HCT116 (cell line): ENCODE measurements around the gene EYA2. TPM values are rescaled to one million over a fixed set of nuclear protein-coding genes. Genes with fewer than 3 reads are reported as not detected.

ENCODE experiments used
- ATAC-seq: fragments of 200-7000 bp; cut with Tn5 transposase; 2 replicates; pipeline ENCODE4 v1.9.1; 2020; ENCODE audit warnings: mild to moderate bottlenecking, moderate library complexity
- BruUV-seq: library from RNA; stranded (reverse); fragments of 400-500 nt; replicated peaks from 2 replicates; lab custom pipeline; 2021; lab: Mats Ljungman, UMichigan
- CTCF ChIA-PET: fragments of 300-600 bp; sonication (Branson Sonifier 250); formaldehyde crosslinking; loops from one replicate; lab custom pipeline; 2021; ENCODE audit warnings: antibody characterized with exemption; lab: Charles Lee
- POLR2A ChIA-PET: fragments of 300-600, 350-600 bp; sonication (Branson Sonifier 250); formaldehyde crosslinking; loops from one replicate; lab custom pipeline; 2021; ENCODE audit warnings: antibody characterized with exemption; lab: Charles Lee
- RAD21 ChIA-PET, 2 experiments: fragments of 300-600 bp; sonication (Branson Sonifier 250); formaldehyde crosslinking; loops; one replicate each; lab custom pipeline; 2023; ENCODE audit warnings: low total read pairs in 2 of 2; ENCODE audit not compliant: uncharacterized antibody in 2 of 2, unreplicated experiment in 2 of 2, low non-redundant PET in 1 of 2; lab: Charles Lee
- DNase-seq: peaks from one replicate; pipeline ENCODE4 v3.0.0-alpha.2; 2010; ENCODE audit warnings: low read depth, low spot score
- H2AFZ ChIP-seq: fragments of 200-600 bp; shearing (Covaris generic), sonication (generic); 2 replicates; pipeline ENCODE4 v1.6.1; 2017; ENCODE audit warnings: low read depth, mixed run types, mixed read lengths, antibody characterized with exemption, low read length; ENCODE audit not compliant: poor library complexity, severe bottlenecking
- H3K27ac ChIP-seq: 2 replicates; pipeline ENCODE4 v1.5.1; 2012; ENCODE audit warnings: low read depth, low read length
- H3K27me3 ChIP-seq: fragments of 200-600 bp; sonication (generic); 2 replicates; pipeline ENCODE4 v1.6.1; 2016; ENCODE audit warnings: mixed run types, low read length, mixed read lengths; ENCODE audit not compliant: insufficient read depth
- H3K36me3 ChIP-seq, 2 experiments: fragments of 200-500 bp in 1 of 2; fragments of 200-600 bp in 1 of 2; sonication (Bioruptor generic) in 1 of 2; sonication (generic) in 1 of 2; 2 replicates each; pipeline versions ENCODE4 v1.5.1 to v1.6.1; 2014 to 2016; ENCODE audit warnings: low read length in 2 of 2, inconsistent platforms in 1 of 2, mixed read lengths in 1 of 2, mixed run types in 1 of 2; ENCODE audit not compliant: insufficient read depth in 2 of 2, control insufficient read depth in 1 of 2
- H3K4me1 ChIP-seq, 2 experiments: fragments of 200-600 bp in 1 of 2; sonication (generic) in 1 of 2; 2 replicates each; pipeline versions ENCODE4 v1.5.1 to v1.6.1; 2012 to 2017; ENCODE audit warnings: low read length in 2 of 2, inconsistent platforms in 1 of 2, mild to moderate bottlenecking in 1 of 2, mixed read lengths in 1 of 2, mixed run types in 1 of 2, moderate library complexity in 1 of 2; ENCODE audit not compliant: insufficient read depth in 2 of 2, control insufficient read depth in 1 of 2
- H3K4me2 ChIP-seq: fragments of 200-600 bp; sonication (generic); 2 replicates; pipeline ENCODE4 v1.6.1; 2017; ENCODE audit warnings: mixed run types, low read length, mixed read lengths
- H3K4me3 ChIP-seq, 2 experiments: fragments of 200-600 bp in 1 of 2; sonication (generic) in 1 of 2; replicated peaks in 1 of 2; 2 replicates each; pipeline ENCODE4 v1.5.1; 2011 to 2016; ENCODE audit warnings: low read length in 2 of 2, control low read depth in 1 of 2, low read depth in 1 of 2, mild to moderate bottlenecking in 1 of 2, mixed read lengths in 1 of 2, mixed run types in 1 of 2
- H3K79me2 ChIP-seq: fragments of 200-600 bp; sonication (generic); 2 replicates; pipeline ENCODE4 v1.6.1; 2017; ENCODE audit warnings: mild to moderate bottlenecking, mixed run types, low read length, moderate library complexity, mixed read lengths; ENCODE audit not compliant: insufficient read depth
- H3K9ac ChIP-seq: fragments of 200-600 bp; sonication (generic); 2 replicates; pipeline ENCODE4 v1.6.1; 2016; ENCODE audit warnings: low read length, mixed read lengths
- H3K9me2 ChIP-seq: fragments of 200-600 bp; sonication (generic), shearing (Covaris generic); 2 replicates; pipeline ENCODE4 v1.6.1; 2017; ENCODE audit warnings: mixed run types, mild to moderate bottlenecking, moderate library complexity; ENCODE audit not compliant: insufficient read depth
- H3K9me3 ChIP-seq, 2 experiments: fragments of 200-500 bp in 1 of 2; fragments of 200-600 bp in 1 of 2; sonication (Bioruptor generic) in 1 of 2; sonication (generic) in 1 of 2; 2 replicates each; pipeline ENCODE4 v1.6.1; 2014 to 2017; ENCODE audit warnings: low read length in 2 of 2, mixed read lengths in 2 of 2, inconsistent platforms in 1 of 2, low read depth in 1 of 2, mild to moderate bottlenecking in 1 of 2, mixed run types in 1 of 2, moderate library complexity in 1 of 2; ENCODE audit not compliant: control insufficient read depth in 1 of 2, insufficient read depth in 1 of 2
- H4K20me1 ChIP-seq: fragments of 200-600 bp; sonication (generic), shearing (Covaris generic); 2 replicates; pipeline ENCODE4 v1.6.1; 2017; ENCODE audit warnings: mixed run types, mild to moderate bottlenecking, moderate library complexity; ENCODE audit not compliant: insufficient read depth
- CEBPB ChIP-seq: IDR thresholded peaks from 2 replicates; pipeline ENCODE4 v1.6.1; 2012; ENCODE audit warnings: low read depth
- EGR1 ChIP-seq: IDR thresholded peaks from 2 replicates; pipeline ENCODE4 v1.6.1; 2012; ENCODE audit warnings: low read depth
- ELF1 ChIP-seq: IDR thresholded peaks from 2 replicates; pipeline ENCODE4 v1.6.1; 2012; ENCODE audit warnings: low read depth, borderline replicate concordance
- EZH2phosphoT487 ChIP-seq: fragments of 200-600 bp; IDR thresholded peaks from 2 replicates; pipeline ENCODE4 v1.6.1; 2018; ENCODE audit warnings: antibody characterized with exemption, borderline replicate concordance
- FOSL1 ChIP-seq: IDR thresholded peaks from 2 replicates; pipeline ENCODE4 v1.6.1; 2012; ENCODE audit warnings: low read depth
- JUND ChIP-seq: IDR thresholded peaks from 2 replicates; pipeline ENCODE4 v1.6.1; 2012
- POLR2A ChIP-seq: IDR thresholded peaks from 2 replicates; pipeline ENCODE4 v1.7.0; 2011; ENCODE audit warnings: borderline replicate concordance; ENCODE audit not compliant: insufficient read depth, insufficient read length; ENCODE audit errors: extremely low read depth
- SIN3A ChIP-seq: IDR thresholded peaks from 2 replicates; pipeline ENCODE4 v1.6.1; 2012; ENCODE audit warnings: low read depth
- SP1 ChIP-seq: IDR thresholded peaks from 2 replicates; pipeline ENCODE4 v1.6.1; 2012; ENCODE audit warnings: low read depth
- SRF ChIP-seq: IDR thresholded peaks from 2 replicates; pipeline ENCODE4 v1.6.1; 2012; ENCODE audit warnings: low read depth
- TCF7L2 ChIP-seq: IDR thresholded peaks from 2 replicates; pipeline ENCODE4 v1.7.0; 2011; ENCODE audit warnings: borderline replicate concordance, inconsistent platforms; ENCODE audit not compliant: insufficient read depth, insufficient read length; ENCODE audit errors: extremely low read depth
- ZFX ChIP-seq: fragments of 450-650 bp; IDR thresholded peaks from 2 replicates; pipeline ENCODE4 v1.6.1; 2017
- ZNF274 ChIP-seq: fragments of 200-500 bp; sonication (Bioruptor generic); IDR thresholded peaks from 2 replicates; pipeline ENCODE4 v1.6.1; 2014; ENCODE audit warnings: mild to moderate bottlenecking, low read depth, low read length, inconsistent platforms
- intact Hi-C: fragments of 100-400 bp; cut with micrococcal nuclease; formaldehyde crosslinking; loops from 2 replicates; pipeline ENCODE4 v1.10.0; 2022
- total RNA-seq: library from RNA; stranded (reverse); gene quantifications from one replicate; pipeline ENCODE4 v1.2.1, GENCODE V29; 2021; ENCODE audit not compliant: unreplicated experiment
- TF ChIP-seq, protein P1 (sequence below): IDR thresholded peaks from 2 replicates; pipeline ENCODE4 v1.6.1; 2012
- TF ChIP-seq, protein P2 (sequence below): IDR thresholded peaks from 2 replicates; pipeline ENCODE4 v1.6.1; 2012
- TF ChIP-seq, protein P3 (sequence below), 3 experiments: fragments of 200-600 bp in 1 of 3; sonication (generic) in 1 of 3; IDR thresholded peaks in 2 of 3; conservative IDR thresholded peaks in 1 of 3; 2 replicates each; pipeline ENCODE4 v1.5.1; 2012 to 2017; ENCODE audit warnings: low read depth in 2 of 3, low read length in 2 of 3, antibody characterized with exemption in 1 of 3, borderline replicate concordance in 1 of 3, control low read depth in 1 of 3, mild to moderate bottlenecking in 1 of 3, mixed read lengths in 1 of 3, mixed run types in 1 of 3, moderate library complexity in 1 of 3; ENCODE audit not compliant: insufficient read depth in 1 of 3
- TF ChIP-seq, protein P4 (sequence below): IDR thresholded peaks from 2 replicates; pipeline ENCODE4 v1.6.1; 2012; ENCODE audit warnings: low read depth

Gene EYA2
- total RNA-seq, 1 experiment from 2014 or later: not detected

DNA sequence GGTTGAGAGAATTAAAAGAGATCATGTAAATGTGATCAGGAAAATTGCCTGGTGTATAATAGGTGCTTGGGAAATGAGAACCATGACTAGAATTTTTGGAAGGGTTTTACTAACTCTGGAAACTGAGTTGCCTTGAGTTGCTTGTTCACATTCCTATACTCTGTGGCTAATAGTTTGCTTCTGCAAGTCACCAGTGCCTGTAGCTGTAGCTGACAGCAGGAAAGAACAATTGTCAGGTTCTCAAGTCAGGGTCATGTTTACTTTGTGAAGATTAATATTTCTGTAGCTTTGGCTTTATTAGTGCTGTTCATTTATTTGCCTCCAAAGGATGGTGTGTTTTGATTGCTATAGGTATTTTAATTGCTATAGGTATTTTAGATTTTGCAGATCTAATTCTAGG lies 86.5 kb downstream of the EYA2 start:
- Histone ChIP-seq H4K20me1 (no peaks in the 10 kb centered on the region), H2AFZ (no peak overlapping the region), H3K27ac (no peak overlapping the region), H3K79me2 (no peaks in the 10 kb centered on the region), H3K4me2 (no peak overlapping the region), H3K9ac (no peak overlapping the region), H3K9me2 (no peaks in the 10 kb centered on the region), H3K36me3 (no peaks in the 10 kb centered on the region), H3K9me3 (no peaks in the 10 kb centered on the region), H3K4me1 (no peaks in the 10 kb centered on the region), H3K27me3 (0 out of 2 replicates have a peak, but pooled peaks cover 5% of the 10 kb centered on the region), H3K4me3 (no peak overlapping the region)
- TF ChIP-seq EZH2phosphoT487 (no peak), FOSL1 (no peak), ZNF274 (no peak), ZFX (no peak), SIN3A (no peak), SRF (no peak), JUND (no peak), SP1 (no peak), CEBPB (no peak)
- TF ChIP-seq, protein P1, sequence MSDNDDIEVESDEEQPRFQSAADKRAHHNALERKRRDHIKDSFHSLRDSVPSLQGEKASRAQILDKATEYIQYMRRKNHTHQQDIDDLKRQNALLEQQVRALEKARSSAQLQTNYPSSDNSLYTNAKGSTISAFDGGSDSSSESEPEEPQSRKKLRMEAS: no peak
- ChIA-PET CTCF (no interaction called here), RAD21 (no interaction called here), POLR2A (no interaction called here)
- no TSS peak for BruUV-seq
- intact Hi-C loops: no loop called here
- ATAC-seq: no peak
- DNase-seq: no peak

DNA sequence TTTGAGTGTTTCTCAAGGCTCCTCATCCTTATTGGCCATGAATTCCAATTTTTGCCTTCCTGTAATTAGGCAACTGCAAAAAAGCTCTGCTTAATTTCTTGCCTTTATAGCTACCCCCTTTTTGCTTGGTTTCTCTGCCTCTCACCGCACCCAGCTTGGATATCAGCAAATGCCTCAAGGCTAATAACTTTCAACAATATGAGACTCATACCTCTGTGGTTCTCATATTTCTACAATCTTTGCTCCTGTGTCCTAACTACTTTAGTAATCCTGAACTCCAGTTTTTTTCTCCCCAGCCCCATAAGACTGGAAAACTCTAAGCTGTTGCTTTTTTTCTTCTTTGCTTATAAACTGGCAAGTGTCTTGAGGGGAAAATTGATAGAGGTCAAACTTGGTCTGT lies 88.8 kb downstream of the EYA2 start:
- BruUV-seq: no TSS peak
- ATAC-seq (no peak), DNase-seq (no peak)
- ChIA-PET POLR2A (no interaction called here), RAD21 (no interaction called here), CTCF (no interaction called here)
- Histone ChIP-seq H3K4me3 (no peak overlapping the region), H3K4me1 (no peaks in the 10 kb centered on the region), H3K9me2 (no peaks in the 10 kb centered on the region), H3K79me2 (no peaks in the 10 kb centered on the region), H2AFZ (no peak overlapping the region), H4K20me1 (no peaks in the 10 kb centered on the region), H3K9me3 (no peaks in the 10 kb centered on the region), H3K27me3 (0 out of 2 replicates have a peak, but pooled peaks cover 5% of the 10 kb centered on the region), H3K4me2 (no peak overlapping the region), H3K9ac (no peak overlapping the region), H3K36me3 (no peaks in the 10 kb centered on the region), H3K27ac (no peak overlapping the region)
- intact Hi-C loops: no loop called here
- no peak for TF ChIP-seq ZFX
- no peak for TF ChIP-seq CEBPB
- TF ChIP-seq ELF1: no peak
- no peak for TF ChIP-seq EZH2phosphoT487
- no peak for TF ChIP-seq TCF7L2
- TF ChIP-seq, protein P2, sequence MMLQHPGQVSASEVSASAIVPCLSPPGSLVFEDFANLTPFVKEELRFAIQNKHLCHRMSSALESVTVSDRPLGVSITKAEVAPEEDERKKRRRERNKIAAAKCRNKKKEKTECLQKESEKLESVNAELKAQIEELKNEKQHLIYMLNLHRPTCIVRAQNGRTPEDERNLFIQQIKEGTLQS: no peak
- TF ChIP-seq, protein P1: no peak
- no peak for TF ChIP-seq SRF
- TF ChIP-seq, protein P3, sequence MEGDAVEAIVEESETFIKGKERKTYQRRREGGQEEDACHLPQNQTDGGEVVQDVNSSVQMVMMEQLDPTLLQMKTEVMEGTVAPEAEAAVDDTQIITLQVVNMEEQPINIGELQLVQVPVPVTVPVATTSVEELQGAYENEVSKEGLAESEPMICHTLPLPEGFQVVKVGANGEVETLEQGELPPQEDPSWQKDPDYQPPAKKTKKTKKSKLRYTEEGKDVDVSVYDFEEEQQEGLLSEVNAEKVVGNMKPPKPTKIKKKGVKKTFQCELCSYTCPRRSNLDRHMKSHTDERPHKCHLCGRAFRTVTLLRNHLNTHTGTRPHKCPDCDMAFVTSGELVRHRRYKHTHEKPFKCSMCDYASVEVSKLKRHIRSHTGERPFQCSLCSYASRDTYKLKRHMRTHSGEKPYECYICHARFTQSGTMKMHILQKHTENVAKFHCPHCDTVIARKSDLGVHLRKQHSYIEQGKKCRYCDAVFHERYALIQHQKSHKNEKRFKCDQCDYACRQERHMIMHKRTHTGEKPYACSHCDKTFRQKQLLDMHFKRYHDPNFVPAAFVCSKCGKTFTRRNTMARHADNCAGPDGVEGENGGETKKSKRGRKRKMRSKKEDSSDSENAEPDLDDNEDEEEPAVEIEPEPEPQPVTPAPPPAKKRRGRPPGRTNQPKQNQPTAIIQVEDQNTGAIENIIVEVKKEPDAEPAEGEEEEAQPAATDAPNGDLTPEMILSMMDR (IDR thresholded peaks at IDR 0.05 in 2 of 3, conservative IDR thresholded peaks at IDR 0.05 in 1 of 3; ENCODE audit: borderline replicate concordance in 1 of 3, insufficient read depth in 1 of 3, low read depth in 2 of 3, low read length in 2 of 3): no peak
- TF ChIP-seq, protein P4, sequence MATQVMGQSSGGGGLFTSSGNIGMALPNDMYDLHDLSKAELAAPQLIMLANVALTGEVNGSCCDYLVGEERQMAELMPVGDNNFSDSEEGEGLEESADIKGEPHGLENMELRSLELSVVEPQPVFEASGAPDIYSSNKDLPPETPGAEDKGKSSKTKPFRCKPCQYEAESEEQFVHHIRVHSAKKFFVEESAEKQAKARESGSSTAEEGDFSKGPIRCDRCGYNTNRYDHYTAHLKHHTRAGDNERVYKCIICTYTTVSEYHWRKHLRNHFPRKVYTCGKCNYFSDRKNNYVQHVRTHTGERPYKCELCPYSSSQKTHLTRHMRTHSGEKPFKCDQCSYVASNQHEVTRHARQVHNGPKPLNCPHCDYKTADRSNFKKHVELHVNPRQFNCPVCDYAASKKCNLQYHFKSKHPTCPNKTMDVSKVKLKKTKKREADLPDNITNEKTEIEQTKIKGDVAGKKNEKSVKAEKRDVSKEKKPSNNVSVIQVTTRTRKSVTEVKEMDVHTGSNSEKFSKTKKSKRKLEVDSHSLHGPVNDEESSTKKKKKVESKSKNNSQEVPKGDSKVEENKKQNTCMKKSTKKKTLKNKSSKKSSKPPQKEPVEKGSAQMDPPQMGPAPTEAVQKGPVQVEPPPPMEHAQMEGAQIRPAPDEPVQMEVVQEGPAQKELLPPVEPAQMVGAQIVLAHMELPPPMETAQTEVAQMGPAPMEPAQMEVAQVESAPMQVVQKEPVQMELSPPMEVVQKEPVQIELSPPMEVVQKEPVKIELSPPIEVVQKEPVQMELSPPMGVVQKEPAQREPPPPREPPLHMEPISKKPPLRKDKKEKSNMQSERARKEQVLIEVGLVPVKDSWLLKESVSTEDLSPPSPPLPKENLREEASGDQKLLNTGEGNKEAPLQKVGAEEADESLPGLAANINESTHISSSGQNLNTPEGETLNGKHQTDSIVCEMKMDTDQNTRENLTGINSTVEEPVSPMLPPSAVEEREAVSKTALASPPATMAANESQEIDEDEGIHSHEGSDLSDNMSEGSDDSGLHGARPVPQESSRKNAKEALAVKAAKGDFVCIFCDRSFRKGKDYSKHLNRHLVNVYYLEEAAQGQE: no peak
- no peak for TF ChIP-seq JUND
- no peak for TF ChIP-seq EGR1
- TF ChIP-seq POLR2A: no peak
